ENCODE measurements around the gene CMYA5. TPM values are rescaled to one million over a fixed set of nuclear protein-coding genes. Genes with fewer than 3 reads are reported as not detected.
A peak's percentile ranks its signal among the peaks of the same experiment; 100 is the strongest.

The CMYA5 gene
- total and polyA plus RNA-seq, 4 donors, result 0.29 to 12.3 (median 0.72) TPM

DNA sequence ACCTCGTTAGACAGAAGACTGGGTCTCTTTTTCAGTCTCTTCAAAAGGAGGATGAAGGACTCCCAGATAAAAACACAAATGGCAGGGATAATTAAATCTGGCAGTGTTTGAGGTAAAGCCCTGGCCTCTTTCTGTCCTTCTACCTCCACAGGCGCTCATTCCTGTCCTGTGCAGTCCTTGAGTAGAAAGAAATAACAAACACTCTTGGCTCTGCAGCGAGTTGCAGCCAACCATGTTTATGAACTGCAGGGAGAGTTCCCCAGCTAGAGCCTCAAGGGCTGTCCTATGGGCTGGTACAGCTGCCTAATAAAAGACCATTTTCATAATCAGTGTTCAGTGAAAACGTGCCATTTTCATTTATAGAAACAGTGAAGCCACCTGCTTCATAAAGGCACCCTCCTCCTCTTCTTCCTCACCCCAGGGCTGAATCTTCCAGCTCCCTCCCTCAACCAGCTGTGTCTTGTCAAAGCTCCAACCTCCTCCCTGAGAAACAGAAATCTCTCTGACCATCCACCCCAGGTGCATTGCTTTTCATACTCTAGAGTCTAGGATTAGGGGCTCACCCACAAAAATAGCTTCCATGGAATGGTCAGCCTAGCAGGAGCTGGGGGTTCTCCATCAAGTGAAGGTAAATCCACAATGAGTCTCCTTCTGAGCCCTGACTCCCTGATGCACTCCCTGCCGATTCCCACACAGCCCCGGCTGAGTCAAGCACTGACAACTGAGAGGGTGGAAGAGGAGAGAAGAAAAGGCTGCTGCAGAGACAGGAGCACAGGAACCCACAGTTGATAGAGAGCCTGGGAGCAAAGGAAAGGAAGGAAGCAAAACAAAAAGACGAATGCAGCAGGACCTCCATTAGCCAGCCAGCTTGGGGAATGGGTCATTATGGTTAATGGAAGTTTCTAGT, 150.7 kb downstream of the CMYA5 start:
- Histone ChIP-seq H3K36me3 (ENCODE audit: control insufficient read depth in 4 of 4, insufficient read depth in 4 of 4, low read length in 4 of 4) (no peaks in the 10 kb centered on the region), H3K4me3 (no peak overlapping the region), H3K4me1 (ENCODE audit: control insufficient read depth in 5 of 5, insufficient read depth in 5 of 5, low read length in 5 of 5) (peaks cover 0 to 5% (median 0%) of the 10 kb centered on the region in 5 donors), H3K9me3 (ENCODE audit: control insufficient read depth in 4 of 4, insufficient read depth in 3 of 4, low read length in 3 of 4) (peaks cover 0 to 6% (median 0%) of the 10 kb centered on the region in 4 donors), H3K27ac (ENCODE audit: low read depth in 1 of 2, low read length in 1 of 2) (no peak overlapping the region), H3K27me3 (ENCODE audit: control insufficient read depth in 3 of 3, insufficient read depth in 3 of 3, low read length in 2 of 3) (no peaks in the 10 kb centered on the region), H3K9ac (ENCODE audit: insufficient read depth in 1 of 2, low read length in 2 of 2) (no peak overlapping the region)
- DNase-seq (no peak), ATAC-seq (ENCODE audit: insufficient read depth, low FRiP score) (no peak)
- TF ChIP-seq, protein P1, sequence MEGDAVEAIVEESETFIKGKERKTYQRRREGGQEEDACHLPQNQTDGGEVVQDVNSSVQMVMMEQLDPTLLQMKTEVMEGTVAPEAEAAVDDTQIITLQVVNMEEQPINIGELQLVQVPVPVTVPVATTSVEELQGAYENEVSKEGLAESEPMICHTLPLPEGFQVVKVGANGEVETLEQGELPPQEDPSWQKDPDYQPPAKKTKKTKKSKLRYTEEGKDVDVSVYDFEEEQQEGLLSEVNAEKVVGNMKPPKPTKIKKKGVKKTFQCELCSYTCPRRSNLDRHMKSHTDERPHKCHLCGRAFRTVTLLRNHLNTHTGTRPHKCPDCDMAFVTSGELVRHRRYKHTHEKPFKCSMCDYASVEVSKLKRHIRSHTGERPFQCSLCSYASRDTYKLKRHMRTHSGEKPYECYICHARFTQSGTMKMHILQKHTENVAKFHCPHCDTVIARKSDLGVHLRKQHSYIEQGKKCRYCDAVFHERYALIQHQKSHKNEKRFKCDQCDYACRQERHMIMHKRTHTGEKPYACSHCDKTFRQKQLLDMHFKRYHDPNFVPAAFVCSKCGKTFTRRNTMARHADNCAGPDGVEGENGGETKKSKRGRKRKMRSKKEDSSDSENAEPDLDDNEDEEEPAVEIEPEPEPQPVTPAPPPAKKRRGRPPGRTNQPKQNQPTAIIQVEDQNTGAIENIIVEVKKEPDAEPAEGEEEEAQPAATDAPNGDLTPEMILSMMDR (IDR thresholded peaks at IDR 0.05; ENCODE audit: control extremely low read depth, extremely low read depth), result no peak
- 51 to 66% methylated on average over 7 of the region's 7 CpGs for WGBS, 2 donors

DNA sequence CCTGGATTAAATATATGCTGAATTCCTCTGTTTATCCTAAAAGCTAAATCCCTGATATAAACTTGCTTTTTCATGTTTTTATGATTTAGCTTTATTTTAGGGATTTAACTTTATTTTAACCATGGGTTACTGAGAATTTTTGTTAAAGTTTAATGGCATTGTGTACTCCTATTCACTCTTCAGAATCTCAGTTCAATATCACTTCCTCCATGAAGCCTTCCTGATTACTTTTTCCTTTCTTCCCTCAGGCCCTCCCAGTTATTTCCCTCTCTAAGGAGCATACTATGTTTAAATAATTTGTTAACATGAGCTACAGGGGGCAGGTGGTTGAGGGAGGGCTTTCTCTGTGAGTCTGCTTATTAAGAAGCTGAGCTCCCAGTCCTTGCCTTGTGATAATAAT, 151.5 kb downstream of the CMYA5 start:
- H3K36me3 ChIP-seq (ENCODE audit: control insufficient read depth in 4 of 4, insufficient read depth in 4 of 4, low read length in 4 of 4), result no peaks in the 10 kb centered on the region
- H3K27ac ChIP-seq (ENCODE audit: low read depth in 1 of 2, low read length in 1 of 2), result no peak overlapping the region
- no peaks in the 10 kb centered on the region for H3K27me3 ChIP-seq (ENCODE audit: control insufficient read depth in 3 of 3, insufficient read depth in 3 of 3, low read length in 2 of 3)
- ATAC-seq (ENCODE audit: insufficient read depth, low FRiP score) (no peak), DNase-seq (no peak)
- peaks cover 0 to 5% (median 0%) of the 10 kb centered on the region in 5 donors for H3K4me1 ChIP-seq (ENCODE audit: control insufficient read depth in 5 of 5, insufficient read depth in 5 of 5, low read length in 5 of 5)
- peaks cover 0 to 6% (median 0%) of the 10 kb centered on the region in 4 donors for H3K9me3 ChIP-seq (ENCODE audit: control insufficient read depth in 4 of 4, insufficient read depth in 3 of 4, low read length in 3 of 4)
- TF ChIP-seq, protein P1 (IDR thresholded peaks at IDR 0.05; ENCODE audit: control extremely low read depth, extremely low read depth), result no peak
- no peak overlapping the region for H3K9ac ChIP-seq (ENCODE audit: insufficient read depth in 1 of 2, low read length in 2 of 2)
- no peak overlapping the region for H3K4me3 ChIP-seq

DNA sequence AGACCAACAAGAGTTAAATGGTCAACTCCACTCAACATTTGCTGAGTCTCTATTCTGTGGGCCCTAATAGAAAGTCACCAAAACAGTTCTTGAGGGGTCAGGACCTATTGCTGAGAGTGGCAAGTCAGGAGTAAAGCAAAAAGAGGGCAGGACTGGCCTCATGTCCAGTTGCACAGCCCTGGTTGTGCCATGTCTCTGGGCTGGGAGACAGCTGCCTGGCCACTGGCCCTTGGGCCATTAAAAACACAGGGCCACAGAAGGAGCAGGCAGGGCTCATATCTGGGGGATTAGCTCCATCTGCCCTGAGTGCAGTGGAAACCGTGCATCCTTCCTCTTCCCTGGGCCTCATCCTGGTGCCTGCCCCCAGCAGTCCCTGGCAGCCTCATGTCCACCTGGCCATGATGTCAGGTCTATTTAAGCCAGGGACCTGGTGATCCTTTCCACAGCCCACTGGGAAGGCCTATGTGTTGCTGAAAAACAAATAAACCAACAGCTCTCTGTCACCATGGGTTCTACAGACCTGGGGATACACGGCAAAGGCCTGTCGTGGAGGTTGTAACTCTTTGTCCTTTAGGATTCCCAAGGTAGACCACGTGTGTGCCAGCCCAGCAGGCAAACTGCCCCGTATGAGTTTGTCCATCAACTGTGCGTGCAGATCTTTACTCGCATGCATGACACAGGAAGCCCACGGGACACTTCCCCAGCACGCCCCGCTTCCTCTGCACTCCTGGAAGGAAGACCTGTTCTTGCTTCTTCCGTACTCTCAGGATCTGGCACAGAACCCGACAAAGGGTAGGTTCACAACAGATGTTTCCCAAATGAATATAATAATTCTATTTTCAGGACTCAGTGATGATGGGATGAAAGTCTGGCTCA, 152.6 kb downstream of the CMYA5 start:
- Histone ChIP-seq H3K9me3 (ENCODE audit: control insufficient read depth in 4 of 4, insufficient read depth in 3 of 4, low read length in 3 of 4) (peaks cover 0 to 6% (median 0%) of the 10 kb centered on the region in 4 donors), H3K36me3 (ENCODE audit: control insufficient read depth in 4 of 4, insufficient read depth in 4 of 4, low read length in 4 of 4) (no peaks in the 10 kb centered on the region), H3K27me3 (ENCODE audit: control insufficient read depth in 3 of 3, insufficient read depth in 3 of 3, low read length in 2 of 3) (no peaks in the 10 kb centered on the region), H3K4me3 (no peak overlapping the region), H3K4me1 (ENCODE audit: control insufficient read depth in 5 of 5, insufficient read depth in 5 of 5, low read length in 5 of 5) (peaks cover 0 to 5% (median 0%) of the 10 kb centered on the region in 5 donors), H3K9ac (ENCODE audit: insufficient read depth in 1 of 2, low read length in 2 of 2) (no peak overlapping the region), H3K27ac (ENCODE audit: low read depth in 1 of 2, low read length in 1 of 2) (no peak overlapping the region)
- DNase-seq, result peak in 1 of 3 donors; percentile 11
- TF ChIP-seq, protein P1 (IDR thresholded peaks at IDR 0.05; ENCODE audit: control extremely low read depth, extremely low read depth), result no peak
- no peak for ATAC-seq (ENCODE audit: insufficient read depth, low FRiP score)
- 76 to 83% methylated on average over 12 of the region's 12 CpGs for WGBS, 2 donors

All from lung (tissue), 12 donors.